WERI-Rb-1 (cell line): ENCODE results near the gene GIMAP2.

Source experiments
- DNase-seq: peaks from one replicate; pipeline ENCODE4 v3.0.0-alpha.2; 2020
- H3K27ac ChIP-seq: fragments of 250-450 bp; sonication (Bioruptor Pico); 2 replicates; pipeline ENCODE4 v1.5.1; 2020; ENCODE audit warnings: mild to moderate bottlenecking, moderate library complexity
- H3K27me3 ChIP-seq: fragments of 250-450 bp; sonication (Bioruptor Pico); 2 replicates; pipeline ENCODE4 v1.5.1; 2021; ENCODE audit warnings: mild to moderate bottlenecking, low read depth, moderate library complexity; ENCODE audit not compliant: insufficient read depth, severe bottlenecking
- H3K36me3 ChIP-seq: fragments of 250-450 bp; sonication (Bioruptor Pico); 2 replicates; pipeline ENCODE4 v1.5.1; 2020; ENCODE audit warnings: mild to moderate bottlenecking, moderate library complexity
- H3K4me3 ChIP-seq: 2 replicates; pipeline ENCODE4 v1.5.1; 2011; ENCODE audit warnings: low read depth, mild to moderate bottlenecking, control low read depth, low read length
- H3K9me3 ChIP-seq: fragments of 250-450 bp; sonication (Bioruptor Pico); 2 replicates; pipeline ENCODE4 v1.5.1; 2021; ENCODE audit warnings: mild to moderate bottlenecking, moderate library complexity; ENCODE audit not compliant: severe bottlenecking
- CTCF ChIP-seq: IDR thresholded peaks from 2 replicates; pipeline ENCODE4 v1.5.1; 2011; ENCODE audit warnings: low read depth, mild to moderate bottlenecking, control low read depth, inconsistent platforms, low read length

Gene GIMAP2

GRCh38 chr7:150737265-150738055, 52.0 kb downstream of the GIMAP2 start, which contains the start of gene GIMAP5:
TSS of gene GIMAP5 (plus strand) at chr7:150737418. CDS start at chr7:150740885, 3,467 bp downstream.
- no peak within 1 kb of the TSS for H3K4me3 ChIP-seq
- H3K27me3 ChIP-seq, result peaks cover 2% of the 10 kb centered on the region
- no peak for TF ChIP-seq CTCF
- DNase-seq, result no peak
- no peak within 1 kb of the TSS for H3K27ac ChIP-seq
- H3K36me3 ChIP-seq, result no peaks in the 10 kb centered on the region
- H3K9me3 ChIP-seq, result no peaks in the 10 kb centered on the region

GRCh38 chr7:150738092-150738491, 52.6 kb downstream of the GIMAP2 start:
- no peak for DNase-seq
- no peak overlapping the region for H3K27ac ChIP-seq
- H3K36me3 ChIP-seq, result no peaks in the 10 kb centered on the region
- no peak overlapping the region for H3K4me3 ChIP-seq
- H3K9me3 ChIP-seq, result no peaks in the 10 kb centered on the region
- H3K27me3 ChIP-seq, result peaks cover 2% of the 10 kb centered on the region
- no peak for TF ChIP-seq CTCF

DNA sequence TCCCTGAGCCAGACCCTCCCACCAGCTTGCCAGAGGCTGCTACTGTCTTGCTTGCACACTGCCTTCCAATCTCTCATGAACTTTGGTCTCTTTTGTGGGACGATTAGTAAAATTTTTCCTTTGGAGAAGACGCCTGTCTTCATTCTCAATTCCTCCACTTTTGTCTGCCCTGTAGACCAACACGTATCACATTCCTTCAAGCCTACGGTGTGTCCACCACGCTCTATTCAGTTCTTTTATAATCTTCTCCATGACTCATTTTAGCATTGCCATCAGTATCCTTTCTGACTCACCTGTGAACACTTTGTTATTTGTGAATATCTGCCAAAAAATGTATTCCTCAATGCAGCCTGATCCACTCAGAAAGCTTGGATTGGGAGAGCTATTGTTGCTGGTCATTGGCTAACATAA, 53.1 kb downstream of the GIMAP2 start:
- H3K36me3 ChIP-seq, result no peaks in the 10 kb centered on the region
- no peak for TF ChIP-seq CTCF
- H3K27me3 ChIP-seq, result peaks cover 2% of the 10 kb centered on the region
- no peaks in the 10 kb centered on the region for H3K9me3 ChIP-seq
- no peak overlapping the region for H3K27ac ChIP-seq
- H3K4me3 ChIP-seq, result no peak overlapping the region
- no peak for DNase-seq

DNA sequence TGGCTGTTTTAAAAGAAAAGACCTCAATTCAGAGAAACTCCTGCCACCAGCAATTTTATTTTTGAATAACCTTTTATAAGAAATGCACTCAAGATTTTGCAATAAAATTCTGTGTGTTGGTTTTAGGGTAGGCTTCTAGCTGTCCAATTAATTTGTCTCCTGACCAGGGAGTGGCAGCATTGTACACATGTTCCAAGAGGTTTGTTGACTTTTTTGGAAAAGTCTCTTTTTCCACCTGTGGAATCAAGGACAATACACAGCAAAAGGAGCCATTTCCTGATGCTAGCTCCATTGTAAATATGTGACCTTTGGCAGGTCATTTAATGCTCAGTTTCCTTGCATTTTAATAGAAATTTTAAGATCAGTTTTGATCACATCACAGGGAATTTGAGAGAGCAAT, 53.5 kb downstream of the GIMAP2 start:
- no peak overlapping the region for H3K4me3 ChIP-seq

DNA sequence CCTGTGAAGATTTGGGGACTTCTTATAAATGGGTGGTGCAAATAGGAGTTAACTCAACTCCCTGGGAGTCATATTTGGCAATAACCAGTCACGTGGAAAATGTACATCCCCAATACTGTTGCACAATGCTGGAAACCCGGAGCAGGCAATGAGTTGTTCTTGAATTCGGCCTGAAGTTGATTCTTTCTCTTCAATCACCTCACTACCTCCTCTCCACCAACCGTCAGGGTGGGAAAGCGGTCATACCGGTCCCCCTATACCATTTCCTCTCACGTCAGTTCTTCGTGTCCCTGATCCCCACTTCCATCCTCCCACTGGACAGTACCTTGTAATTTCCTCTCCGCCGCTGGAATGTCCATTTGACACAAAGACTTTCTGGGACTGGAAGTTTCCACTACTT, 54.5 kb downstream of the GIMAP2 start:
- DNase-seq, result no peak
- Histone ChIP-seq H3K27ac (no peak overlapping the region), H3K4me3 (no peak overlapping the region), H3K36me3 (no peaks in the 10 kb centered on the region), H3K27me3 (no peaks in the 10 kb centered on the region), H3K9me3 (no peaks in the 10 kb centered on the region)
- no peak for TF ChIP-seq CTCF

More for the DNA sequence above, 53.5 kb downstream of the GIMAP2 start:
- no peak for DNase-seq
- TF ChIP-seq CTCF, result no peak
- H3K36me3 ChIP-seq, result no peaks in the 10 kb centered on the region
- no peak overlapping the region for H3K27ac ChIP-seq
- no peaks in the 10 kb centered on the region for H3K9me3 ChIP-seq
- H3K27me3 ChIP-seq, result peaks cover 2% of the 10 kb centered on the region
